IPS DF 4.7 (cell line): ENCODE data around the gene PIK3R3.
"Not testable (repeated sequence)": the region's sequence is repeated elsewhere in the genome, so short reads cannot be mapped to it uniquely, and the experiment has no call there.

Experiments
- DNase-seq: peaks from one replicate; pipeline ENCODE4 v3.0.0-alpha.2; 2013; ENCODE audit warnings: low spot score; ENCODE audit errors: extremely low read depth

The PIK3R3 gene

DNA sequence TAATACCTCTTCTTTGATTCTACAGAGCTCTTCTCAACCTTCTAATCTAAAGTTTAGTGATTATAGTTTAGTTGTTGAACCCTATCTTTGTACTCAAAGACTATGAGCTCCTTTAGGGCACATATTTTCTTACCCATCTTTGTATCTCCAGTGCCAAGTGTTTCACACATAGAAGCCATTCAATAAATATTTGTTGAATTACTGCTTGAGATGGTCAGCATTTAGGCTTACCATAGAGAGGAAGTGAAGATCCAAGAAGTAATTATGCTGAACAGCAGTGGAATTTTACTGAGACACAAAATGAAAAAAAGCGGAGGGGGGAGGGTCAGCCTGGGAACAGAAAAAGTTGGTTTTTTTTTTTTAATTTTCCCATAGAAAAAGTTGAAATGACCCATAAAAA is 21.9 kb downstream of the PIK3R3 start:
- no peak for DNase-seq

DNA sequence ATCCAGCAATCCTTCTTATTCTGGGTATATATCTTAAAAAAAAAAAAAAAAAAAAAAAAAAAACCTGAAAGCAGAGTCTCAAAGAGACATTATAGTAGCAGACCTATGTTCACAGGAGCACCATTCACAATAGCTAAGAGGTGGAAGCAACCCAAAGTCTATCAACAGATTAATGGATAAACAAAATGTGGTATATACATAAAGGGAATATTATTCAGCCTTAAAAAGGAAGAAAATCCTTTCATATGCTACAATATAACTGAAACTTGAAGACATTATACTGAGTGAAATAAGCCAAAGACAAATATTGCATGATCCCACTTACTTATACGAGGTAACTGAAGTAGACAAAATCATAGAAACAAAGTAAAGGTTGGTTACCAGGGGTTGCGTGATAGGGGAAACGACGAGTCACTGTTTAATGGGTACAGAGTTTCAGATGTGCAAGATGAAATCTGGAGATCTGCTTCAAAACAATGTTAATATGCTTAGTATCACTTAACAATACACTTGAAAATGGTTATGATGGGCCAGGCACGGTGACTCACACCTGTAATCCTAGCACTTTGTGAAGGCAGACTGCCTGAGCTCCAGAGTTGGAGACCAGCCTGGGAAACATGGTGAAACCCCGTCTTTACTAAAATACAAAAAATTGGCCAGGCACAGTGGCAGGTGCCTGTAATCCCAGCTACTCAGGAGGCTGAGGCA is 29.5 kb downstream of the PIK3R3 start:
- no peak for DNase-seq

DNA sequence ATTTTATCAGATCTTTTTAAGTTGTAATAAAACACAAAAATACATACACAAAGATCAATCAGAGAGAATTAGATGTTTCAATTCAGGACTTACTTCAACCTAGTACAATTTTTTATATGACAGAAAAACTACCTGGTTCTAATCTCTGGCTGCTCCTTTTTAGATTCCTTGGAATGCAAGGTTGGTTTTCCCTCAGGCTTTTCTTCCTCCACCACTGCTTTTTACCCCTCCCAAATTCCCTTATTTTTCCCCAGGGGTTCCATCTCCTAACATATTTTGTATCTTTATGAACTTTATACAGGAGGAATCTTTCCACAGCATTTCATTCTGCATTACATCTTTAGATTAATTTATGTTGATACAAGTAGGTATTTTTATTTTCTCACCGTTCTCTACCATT is 33.2 kb downstream of the PIK3R3 start:
- no peak for DNase-seq

DNA sequence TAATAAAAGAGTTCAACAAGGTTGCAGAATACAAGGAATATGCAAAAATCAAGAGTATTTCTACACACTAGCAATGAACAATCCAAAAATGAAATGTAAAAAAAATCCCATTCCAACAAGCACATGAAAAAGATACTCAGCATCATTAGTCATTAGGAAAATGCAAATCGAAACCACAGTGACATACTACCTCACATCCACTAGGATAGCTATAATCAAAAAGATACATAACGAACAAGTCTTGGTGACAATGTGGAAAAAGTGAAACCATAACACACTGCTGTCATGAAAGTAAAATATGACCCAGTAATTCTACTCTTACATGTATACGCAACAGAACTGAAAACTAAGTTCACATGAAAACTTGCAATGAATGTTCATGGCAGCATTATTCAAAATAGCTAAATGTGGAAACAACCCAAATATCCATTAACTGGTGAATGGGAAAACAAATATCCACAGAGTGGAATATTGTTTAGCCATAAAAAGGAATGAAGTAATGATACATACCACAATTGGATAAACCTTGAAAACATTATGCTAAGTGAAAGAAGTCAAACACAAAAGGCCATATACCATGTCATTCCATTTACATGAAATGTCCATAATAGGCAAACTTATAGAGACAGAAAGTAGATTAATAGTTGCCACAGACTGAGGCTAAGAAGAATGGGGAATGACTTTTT is 34.3 kb downstream of the PIK3R3 start:
- DNase-seq, result no peak

DNA sequence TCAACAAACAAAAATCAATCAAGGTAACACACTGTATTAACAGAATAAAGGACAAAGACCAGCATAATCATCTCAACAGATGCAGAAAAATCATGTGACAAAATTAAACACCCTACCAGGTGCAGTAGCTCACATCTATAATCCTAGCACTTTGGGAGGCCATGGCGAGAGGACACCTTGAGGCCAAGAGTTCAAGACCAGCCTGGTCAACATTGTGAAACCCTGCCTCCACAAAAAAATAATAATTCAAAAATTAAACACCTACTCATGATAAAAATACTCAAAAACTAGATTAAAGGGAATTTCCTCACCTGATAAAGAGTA is 35.3 kb downstream of the PIK3R3 start:
- no peak for DNase-seq

DNA sequence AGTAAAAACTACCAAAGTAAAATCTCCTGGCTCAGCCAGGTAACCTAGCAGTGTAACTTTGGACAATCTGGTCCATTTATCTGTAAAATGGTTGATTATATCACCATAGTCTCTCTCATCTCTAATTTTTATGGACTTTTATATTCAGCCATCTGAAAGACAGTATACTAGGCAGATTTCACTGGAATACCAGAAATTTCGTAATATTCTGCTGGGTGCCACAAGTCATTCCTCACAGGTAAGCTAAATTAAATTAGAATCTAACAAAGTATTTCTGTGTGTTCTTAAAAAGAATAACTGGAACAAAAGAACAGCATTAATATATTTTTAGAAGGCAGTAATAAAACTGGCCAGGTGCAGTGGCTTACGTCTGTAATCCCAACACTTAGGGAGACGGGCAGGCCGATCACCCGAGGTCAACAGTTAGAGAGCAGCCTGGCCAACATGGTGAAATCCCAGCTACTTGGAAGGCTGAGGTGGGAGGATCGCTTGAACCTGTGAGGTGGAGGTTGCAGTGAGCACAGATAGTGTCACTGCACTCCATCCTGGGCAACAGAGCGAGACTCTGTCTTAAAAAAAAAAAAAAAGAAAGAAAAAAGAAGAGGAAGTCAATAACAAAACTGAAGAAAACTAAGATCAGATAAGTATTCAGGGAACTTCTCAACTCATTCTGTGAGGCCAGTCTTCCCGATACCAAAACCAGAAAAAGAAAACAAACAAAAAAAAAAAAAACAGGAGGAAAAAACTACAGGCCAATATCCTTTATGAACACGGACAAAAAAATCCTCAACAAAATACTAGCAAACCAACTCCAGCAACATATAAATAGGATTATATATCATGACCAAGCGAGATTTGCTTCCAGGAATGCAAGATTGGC is 35.9 kb downstream of the PIK3R3 start:
- no peak for DNase-seq

DNA sequence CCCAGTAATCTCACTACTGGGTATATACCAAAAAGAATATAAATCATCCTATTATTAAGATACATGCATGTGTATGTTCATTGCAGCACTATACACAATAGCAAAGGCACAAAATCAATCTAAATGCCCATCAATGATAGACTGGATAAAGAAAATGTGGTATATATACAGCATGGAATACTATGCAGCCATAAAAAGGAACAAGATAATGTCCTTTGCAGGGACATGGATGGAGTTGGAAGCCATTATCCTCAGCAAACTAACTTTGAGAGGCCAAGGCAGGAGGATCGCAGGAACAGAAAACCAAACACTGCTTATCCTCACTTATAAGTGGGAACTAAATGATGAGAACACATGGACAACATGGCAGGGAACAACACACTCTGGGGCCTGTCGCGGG is 37.3 kb downstream of the PIK3R3 start:
- not testable (repeated sequence) for DNase-seq

DNA sequence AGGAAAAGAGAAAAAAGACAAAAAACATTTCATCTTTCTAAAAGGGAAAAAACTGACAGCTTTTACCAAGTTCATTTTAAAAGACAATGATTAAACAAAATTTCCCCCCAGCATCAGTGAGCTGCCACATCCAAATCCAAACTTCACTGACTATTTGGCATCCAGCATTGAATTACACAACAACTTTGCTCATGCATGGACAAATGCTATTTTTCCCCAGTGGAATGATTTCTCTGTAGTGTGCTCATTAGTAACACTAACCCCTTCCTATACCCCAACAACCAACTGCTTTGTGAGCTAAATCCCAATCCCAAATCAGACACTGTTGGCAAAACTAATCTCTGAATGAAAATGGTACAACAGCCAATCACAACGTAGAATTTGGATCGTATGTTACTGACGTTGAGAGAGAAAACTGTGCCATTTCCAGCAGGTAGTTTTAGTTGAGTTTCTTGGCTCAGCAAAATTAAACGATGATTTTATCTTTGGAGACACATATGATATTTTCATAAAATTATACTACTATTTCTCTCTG is 37.9 kb downstream of the PIK3R3 start:
- no peak for DNase-seq

DNA sequence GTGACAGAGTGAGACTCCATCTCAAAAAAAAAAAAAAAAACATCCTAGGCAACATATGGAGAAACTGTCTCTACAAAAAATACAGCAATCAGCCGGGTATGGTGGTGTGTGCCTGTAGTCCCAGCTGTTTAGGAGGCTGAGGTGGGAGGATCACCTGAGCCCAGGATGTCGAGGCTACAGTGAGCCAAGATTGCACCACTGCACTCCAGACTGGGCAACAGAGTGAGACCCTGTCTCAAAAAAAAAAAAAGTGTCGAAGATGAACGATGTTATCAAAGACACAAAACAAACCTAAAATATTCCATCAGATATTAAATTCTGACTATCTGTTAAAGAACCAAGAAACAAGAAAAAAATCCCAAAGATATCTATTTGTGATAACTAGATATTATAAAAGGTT is 38.6 kb downstream of the PIK3R3 start:
- not testable (repeated sequence) for DNase-seq

DNA sequence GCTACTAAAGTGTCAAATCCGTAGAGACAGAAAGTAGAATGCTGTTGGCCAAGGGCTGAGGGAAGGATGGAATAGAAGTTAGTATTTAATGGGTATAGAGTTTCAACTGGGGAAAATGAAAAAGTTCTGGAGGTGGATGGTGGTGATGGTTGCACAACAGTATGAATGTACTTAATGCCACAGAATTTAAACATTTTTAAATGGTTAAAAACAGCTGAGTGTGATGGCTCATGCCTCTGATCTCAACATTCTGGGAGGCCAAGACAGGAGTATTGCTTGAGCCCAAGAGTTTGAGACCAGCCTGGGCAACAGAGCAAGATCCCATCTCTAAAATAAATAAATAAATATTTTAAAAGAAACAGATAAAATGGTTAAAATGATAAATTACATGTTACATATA is 44.5 kb downstream of the PIK3R3 start:
- DNase-seq, result no peak

DNA sequence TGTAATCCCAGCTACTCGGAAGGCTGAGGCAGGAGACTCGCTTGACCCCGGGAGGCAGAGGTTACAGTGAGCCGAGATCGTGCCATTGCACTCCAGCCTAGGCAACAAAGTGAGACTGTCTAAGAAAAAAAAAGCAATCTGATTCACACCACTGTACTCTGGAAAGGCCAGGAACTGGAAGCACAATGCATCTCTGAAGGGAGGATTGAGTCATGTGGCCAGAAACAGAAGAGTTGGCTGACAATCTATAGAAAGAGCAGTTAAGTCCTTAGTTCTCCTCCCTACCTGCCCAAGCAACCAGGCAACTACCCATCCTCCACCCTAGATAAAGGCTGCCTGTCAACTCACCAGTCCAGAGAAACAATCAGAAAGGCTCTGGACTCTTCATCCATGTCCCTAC is 45.9 kb downstream of the PIK3R3 start:
- DNase-seq, result no peak

DNA sequence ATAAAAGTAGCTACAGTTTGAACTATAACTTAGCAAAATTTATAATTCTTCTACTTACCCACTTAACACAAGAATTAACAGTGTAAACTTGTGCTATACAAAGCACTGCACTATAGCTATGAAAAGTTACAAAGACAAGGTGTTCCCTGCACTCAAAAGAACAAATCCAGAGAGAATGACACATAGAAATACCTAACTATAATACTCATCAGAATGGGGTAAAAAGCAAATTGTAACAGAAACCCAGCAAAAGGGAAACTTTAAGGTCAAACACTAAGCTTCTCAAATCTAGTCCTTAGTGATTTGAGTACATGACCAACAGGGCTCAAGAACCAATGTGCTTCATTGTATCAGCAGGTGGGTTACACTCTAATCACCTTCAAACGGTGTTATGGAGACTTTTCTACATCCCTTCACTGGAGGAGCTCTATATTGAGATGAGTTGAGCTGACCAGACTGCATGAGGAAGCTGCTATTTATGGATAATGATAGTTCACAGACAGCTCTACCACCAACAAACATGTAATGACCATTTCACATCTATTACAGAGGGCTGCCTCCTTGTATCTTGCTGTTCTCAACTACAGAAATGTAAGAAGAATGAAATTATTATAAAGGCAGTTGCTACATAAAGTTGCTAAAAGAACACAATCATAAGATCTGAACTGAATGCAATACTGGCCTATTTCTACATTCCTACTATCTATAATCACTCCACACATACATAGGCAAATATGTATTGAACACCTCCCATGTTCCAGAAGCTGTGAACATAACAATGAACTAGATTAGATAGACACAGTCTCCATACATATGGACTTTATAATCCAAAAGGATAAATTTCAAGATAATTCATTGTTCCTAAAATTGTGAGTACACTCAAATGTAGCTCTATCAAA is 47.6 kb downstream of the PIK3R3 start:
- no peak for DNase-seq

DNA sequence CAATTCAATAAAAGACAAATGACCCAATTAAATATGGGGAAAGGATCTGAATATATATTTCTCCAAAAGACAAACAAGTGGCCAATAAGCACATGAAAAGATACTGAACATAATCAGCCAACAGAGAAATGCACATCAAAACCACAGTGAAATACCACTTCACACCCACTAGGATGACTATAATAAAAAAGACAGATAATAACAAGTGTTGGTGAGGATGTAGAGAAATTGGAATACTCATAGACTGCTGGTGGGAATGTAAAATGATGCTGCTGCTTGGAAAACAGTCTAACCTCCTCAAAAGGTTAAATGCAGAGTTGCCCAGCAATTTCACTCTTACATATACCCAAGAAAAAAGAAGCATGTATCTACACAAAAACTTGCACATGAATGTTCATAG is 48.9 kb downstream of the PIK3R3 start:
- no peak for DNase-seq

DNA sequence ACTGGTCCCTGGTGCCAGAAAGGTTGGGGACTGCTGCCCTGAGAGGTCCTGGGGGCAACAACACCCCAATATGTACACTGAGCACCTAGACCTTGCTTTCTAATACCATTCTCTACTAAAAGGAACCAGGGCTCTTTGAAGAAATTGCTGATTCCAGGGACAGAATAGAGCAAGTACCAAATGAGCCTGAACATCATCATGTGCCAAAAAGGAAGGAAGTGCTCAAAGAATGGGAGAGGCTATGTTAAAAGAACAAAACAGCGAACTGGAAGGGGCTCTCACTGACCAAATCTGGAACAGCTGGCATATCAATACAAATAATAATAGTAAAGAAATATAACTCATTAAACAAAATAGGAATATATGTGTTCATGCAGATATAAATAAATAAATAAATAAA is 50.8 kb downstream of the PIK3R3 start:
- no peak for DNase-seq

DNA sequence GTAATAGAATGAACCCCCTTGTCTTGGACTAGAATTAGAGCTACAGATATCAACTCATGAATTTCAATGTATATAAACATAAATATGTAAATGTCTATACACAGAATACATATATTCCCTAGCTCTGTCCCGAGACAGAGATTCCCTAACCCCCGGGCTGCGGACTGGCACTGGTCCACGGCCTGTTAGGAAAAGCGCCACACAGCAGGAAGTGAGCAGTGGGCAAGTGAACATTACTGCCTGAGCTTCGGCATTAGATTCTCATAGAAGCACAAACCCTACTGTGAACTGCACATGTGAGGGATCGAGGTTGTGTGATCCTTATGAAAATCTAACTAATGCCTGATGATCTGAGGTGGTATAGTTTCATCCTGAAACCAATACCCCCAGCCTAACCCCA is 51.2 kb downstream of the PIK3R3 start:
- no peak for DNase-seq

DNA sequence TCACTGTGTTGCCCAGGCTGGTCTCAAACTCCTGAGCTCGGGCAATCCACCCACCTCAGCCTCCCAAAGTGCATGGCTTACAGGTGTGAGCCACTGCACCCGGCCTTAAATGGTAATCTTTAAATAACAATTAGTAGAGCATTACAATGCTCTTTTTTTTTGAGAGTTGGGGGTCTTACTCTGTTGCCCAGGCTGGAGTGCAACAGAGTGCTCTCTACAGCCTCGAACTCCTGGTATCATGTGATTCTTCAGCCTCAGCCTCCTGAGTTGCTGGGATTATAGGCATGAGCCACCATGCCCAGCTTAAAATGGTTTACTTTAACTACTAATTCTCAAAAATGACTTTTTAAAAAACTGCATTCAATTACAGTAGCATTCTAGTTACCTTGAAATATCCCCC is 52.2 kb downstream of the PIK3R3 start:
- no peak for DNase-seq

DNA sequence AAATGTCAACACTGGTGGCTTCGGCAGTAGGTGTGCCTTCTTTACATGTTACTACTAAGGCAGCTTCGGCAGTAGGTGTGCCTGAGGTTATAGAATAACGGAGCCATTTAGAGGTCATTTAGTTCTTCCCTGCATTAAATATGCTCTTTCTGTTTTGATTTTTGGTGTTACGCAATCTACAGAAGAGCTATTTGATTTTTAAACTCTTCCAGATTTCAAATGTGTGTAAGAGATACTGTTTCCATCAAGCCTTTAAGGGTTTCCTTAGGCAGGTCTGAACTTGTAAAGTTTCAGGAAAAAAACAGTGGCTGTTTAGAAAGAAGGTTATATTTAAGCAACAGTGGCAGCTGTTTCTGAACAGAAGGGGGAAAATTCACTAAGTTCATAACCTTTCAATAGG is 54.8 kb downstream of the PIK3R3 start:
- DNase-seq, result no peak

DNA sequence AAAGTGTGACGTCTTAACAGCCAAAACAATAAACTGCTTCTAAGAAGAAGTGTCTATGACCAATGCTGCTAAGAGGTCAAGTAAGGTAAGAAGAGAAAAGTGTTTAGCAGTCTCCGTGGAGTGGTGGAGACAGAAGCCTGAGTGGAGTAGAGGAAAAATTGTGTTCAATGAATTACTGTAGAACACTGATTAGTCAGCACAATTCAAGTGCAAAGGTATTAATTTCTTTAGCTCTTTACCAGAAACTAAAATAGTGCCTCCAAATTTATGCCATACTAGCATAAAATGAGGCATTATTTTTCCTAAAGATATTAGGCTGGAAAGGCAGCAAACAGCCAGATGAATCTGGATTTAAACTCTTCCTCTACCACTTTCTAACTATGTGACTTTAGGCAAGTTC is 56.1 kb downstream of the PIK3R3 start:
- DNase-seq, result no peak

DNA sequence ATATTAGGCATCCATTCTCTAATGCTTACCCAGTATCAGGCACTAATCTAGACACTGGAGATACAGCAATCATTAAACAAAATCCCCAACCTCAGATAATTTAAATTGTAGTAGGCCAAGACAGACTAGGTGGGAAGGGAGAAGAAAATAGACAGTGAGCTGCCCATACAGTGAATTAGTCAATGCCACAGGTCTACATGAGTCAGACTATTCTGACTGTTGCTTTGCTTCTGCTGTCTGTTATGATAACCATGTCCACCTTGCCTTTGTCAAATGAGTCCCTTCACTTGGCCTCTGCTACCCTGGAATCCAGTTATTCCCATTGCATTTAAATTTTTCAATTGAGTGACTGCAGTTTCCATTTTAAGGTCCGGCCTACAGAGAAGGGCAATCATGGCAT is 59.5 kb downstream of the PIK3R3 start:
- no peak for DNase-seq

DNA sequence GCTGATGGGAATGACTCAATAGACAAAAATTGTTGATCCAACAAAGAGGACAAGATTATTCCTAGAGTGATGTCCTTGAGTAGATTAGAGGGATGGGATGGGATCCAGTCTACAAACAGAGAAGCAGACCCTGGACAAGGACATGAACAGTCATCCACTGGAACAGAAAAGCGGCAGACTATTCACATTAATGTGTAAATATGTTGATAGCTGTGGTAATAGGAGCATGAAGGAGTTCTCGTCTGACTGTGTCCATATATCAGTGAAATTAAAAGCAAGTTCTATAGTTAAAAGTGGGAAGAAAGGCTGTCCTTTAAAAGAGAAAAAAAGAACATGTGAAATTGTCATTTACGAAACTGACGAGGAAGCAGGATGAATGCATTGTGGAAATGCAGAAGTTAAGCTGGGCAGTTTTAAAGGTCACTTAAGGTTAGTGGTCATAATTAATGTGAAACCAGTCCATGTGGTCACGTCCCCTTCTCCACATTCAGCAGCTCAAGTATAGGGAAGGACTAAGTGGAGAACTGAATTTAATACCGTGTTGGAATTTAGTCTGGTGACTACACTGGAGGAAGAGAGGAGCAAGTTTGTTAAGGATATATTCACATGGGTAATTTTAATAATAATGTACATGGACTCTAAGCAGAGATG is 62.1 kb downstream of the PIK3R3 start:
- no peak for DNase-seq

DNA sequence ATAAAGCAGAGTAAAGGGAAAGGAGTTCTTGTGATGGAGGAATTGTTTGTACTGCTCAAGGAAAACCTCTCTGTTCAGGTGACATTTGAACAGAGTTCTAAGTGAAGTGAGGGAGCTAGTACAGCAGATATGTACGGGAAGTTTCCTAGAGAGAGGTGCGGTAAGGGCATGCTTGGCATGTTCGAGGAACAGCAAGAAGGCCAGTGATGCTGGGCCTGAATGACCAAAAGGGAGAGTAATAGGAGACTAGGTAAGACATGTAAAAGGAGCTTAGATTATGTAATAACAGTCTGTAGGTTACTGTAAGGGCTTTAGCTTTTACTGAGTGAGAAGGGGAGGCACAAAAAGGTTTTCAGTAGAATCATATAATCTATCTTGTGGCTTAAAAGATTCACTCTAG is 63.9 kb downstream of the PIK3R3 start:
- DNase-seq, result no peak
